HG03432 (cell line): ENCODE measurements around the gene DIAPH2.

Experiments
- ATAC-seq: cut with Tn5 transposase; IDR thresholded peaks from one replicate; pipeline ENCODE4 v1.9.1; 2021; ENCODE audit warnings: mild to moderate bottlenecking, moderate library complexity; ENCODE audit not compliant: unreplicated experiment

DIAPH2 gene

GRCh38 chrX:96684339-96685209, at the start of gene DIAPH2:
DIAPH2 (plus strand) TSS chrX:96684842.
- peak; percentile 87 for ATAC-seq

GRCh38 chrX:96650023-96650422, 34.6 kb upstream of the DIAPH2 start:
- ATAC-seq = no peak

- ATAC-seq = no peak
These were observed 28.6 kb upstream of the DIAPH2 start for GRCh38 chrX:96655947-96656623.

GRCh38 chrX:96682516-96682915, 2.1 kb upstream of the DIAPH2 start:
- ATAC-seq = no peak

- peak; percentile 13 for ATAC-seq
These were observed 674 bp upstream of the DIAPH2 start for GRCh38 chrX:96683997-96684338.

GRCh38 chrX:96685210-96686099, 813 bp downstream of the DIAPH2 start:
- ATAC-seq = peak; percentile 32

- no peak for ATAC-seq
These were observed 3.1 kb downstream of the DIAPH2 start for GRCh38 chrX:96687776-96688175.

GRCh38 chrX:96688789-96689188, 4.1 kb downstream of the DIAPH2 start:
- ATAC-seq = no peak

- no peak for ATAC-seq
These were observed 5.3 kb downstream of the DIAPH2 start for GRCh38 chrX:96689991-96690390.

GRCh38 chrX:96692454-96692853, 7.8 kb downstream of the DIAPH2 start:
- ATAC-seq = no peak

GRCh38 chrX:96692890-96693289, 8.2 kb downstream of the DIAPH2 start:
- ATAC-seq = no peak

- ATAC-seq = no peak
These were observed 8.8 kb downstream of the DIAPH2 start for GRCh38 chrX:96693407-96693806.

- no peak for ATAC-seq
These were observed 11.8 kb downstream of the DIAPH2 start for GRCh38 chrX:96696462-96696861.

- ATAC-seq = no peak
These were observed 16.0 kb downstream of the DIAPH2 start for GRCh38 chrX:96700625-96701024.

- ATAC-seq = no peak
These were observed 18.7 kb downstream of the DIAPH2 start for GRCh38 chrX:96703379-96703778.

- ATAC-seq = no peak
These were observed 19.2 kb downstream of the DIAPH2 start for GRCh38 chrX:96703816-96704215.

GRCh38 chrX:96704629-96705028, 20.0 kb downstream of the DIAPH2 start:
- ATAC-seq = no peak

GRCh38 chrX:96705905-96706304, 21.3 kb downstream of the DIAPH2 start:
- no peak for ATAC-seq

GRCh38 chrX:96707804-96708203, 23.2 kb downstream of the DIAPH2 start:
- no peak for ATAC-seq

- no peak for ATAC-seq
These were observed 25.4 kb downstream of the DIAPH2 start for GRCh38 chrX:96710031-96710430.

GRCh38 chrX:96713303-96713702, 28.7 kb downstream of the DIAPH2 start:
- ATAC-seq = no peak
